Endothelial cell of umbilical vein (primary cell): Measurements from ENCODE around the gene NOXA1. TPM values are rescaled to one million over a fixed set of nuclear protein-coding genes. Genes with fewer than 3 reads are reported as not detected.
A peak's percentile ranks its signal among the peaks of the same experiment; 100 is the strongest.

Source experiments
- BruUV-seq: library from RNA; stranded (reverse); fragments of 400-500 nt; replicated peaks from 2 replicates; lab custom pipeline; 2021; lab: Mats Ljungman, UMichigan
- CTCF ChIA-PET: fragments of 300-600, 350-600 bp; sonication (Branson Sonifier 250); formaldehyde crosslinking; loops from one replicate; lab custom pipeline; 2021; ENCODE audit warnings: antibody characterized with exemption, inconsistent platforms; lab: Charles Lee
- POLR2A ChIA-PET: fragments of 300-600, 350-600 bp; sonication (Branson Sonifier 250); formaldehyde crosslinking; loops from one replicate; lab custom pipeline; 2021; ENCODE audit warnings: antibody characterized with exemption, inconsistent platforms; lab: Charles Lee
- DNase-seq: peaks from one replicate; pipeline ENCODE4 v3.0.0-alpha.2; 2011; ENCODE audit warnings: low read depth, low spot score
- FAIRE-seq: peaks from 2 replicates; lab custom pipeline; 2011; peaks lifted over from hg19 to GRCh38; lab: Jason Lieb, UNC
- H2AFZ ChIP-seq: 2 replicates; pipeline ENCODE4 v1.6.0; 2012; ENCODE audit warnings: low read depth, low read length, control low read depth, inconsistent platforms
- H3K27ac ChIP-seq: 2 replicates; pipeline ENCODE4 v1.5.1; 2011; ENCODE audit warnings: low read depth, mild to moderate bottlenecking, control low read depth, low read length, moderate library complexity; ENCODE audit not compliant: insufficient read depth
- H3K27me3 ChIP-seq, 2 experiments: 2 replicates each; pipeline versions ENCODE4 v1.6.0 to v1.6.1; 2011; ENCODE audit warnings: low read length in 2 of 2, mixed read lengths in 1 of 2; ENCODE audit not compliant: control insufficient read depth in 2 of 2, insufficient read depth in 2 of 2
- H3K36me3 ChIP-seq, 2 experiments: 2 replicates in 1 of 2; 3 replicates in 1 of 2; pipeline ENCODE4 v1.5.1; 2011; ENCODE audit warnings: low read length in 2 of 2, mild to moderate bottlenecking in 1 of 2, moderate library complexity in 1 of 2; ENCODE audit not compliant: control insufficient read depth in 2 of 2, insufficient read depth in 2 of 2; ENCODE audit errors: extremely low read depth in 1 of 2
- H3K4me1 ChIP-seq: 3 replicates; pipeline ENCODE4 v1.5.1; 2011; ENCODE audit warnings: mild to moderate bottlenecking, low read length; ENCODE audit not compliant: control insufficient read depth, insufficient read depth; ENCODE audit errors: extremely low read depth
- H3K4me2 ChIP-seq: 2 replicates; pipeline ENCODE4 v1.6.1; 2011; ENCODE audit warnings: low read length, control low read depth, mixed read lengths; ENCODE audit not compliant: insufficient read depth
- H3K4me3 ChIP-seq, 3 experiments: fragments of 200-600 bp in 1 of 3; sonication (generic), shearing (Covaris generic) in 1 of 3; replicated peaks in 1 of 3; 2 replicates each; pipeline ENCODE4 v1.5.1; 2011 to 2016; ENCODE audit warnings: control low read depth in 3 of 3, low read length in 3 of 3, mild to moderate bottlenecking in 2 of 3, inconsistent platforms in 1 of 3, low read depth in 1 of 3, moderate library complexity in 1 of 3; ENCODE audit not compliant: insufficient read depth in 1 of 3
- H3K79me2 ChIP-seq: 2 replicates; pipeline ENCODE4 v1.6.0; 2012; ENCODE audit warnings: low read length, inconsistent platforms; ENCODE audit not compliant: control insufficient read depth, insufficient read depth
- H3K9ac ChIP-seq: replicated peaks from 2 replicates; pipeline ENCODE3; 2011; ENCODE audit warnings: low read length, control low read depth; ENCODE audit not compliant: insufficient read depth; ENCODE audit errors: extremely low read depth
- H3K9me1 ChIP-seq: replicated peaks from 3 replicates; pipeline ENCODE4 v1.6.0; 2011; ENCODE audit warnings: mild to moderate bottlenecking, low read length; ENCODE audit not compliant: control insufficient read depth, insufficient read depth; ENCODE audit errors: extremely low read depth
- H3K9me3 ChIP-seq: replicated peaks from 2 replicates; pipeline ENCODE4 v1.5.1; 2012; ENCODE audit warnings: low read length, inconsistent platforms; ENCODE audit not compliant: control insufficient read depth, insufficient read depth
- H4K20me1 ChIP-seq: replicated peaks from 2 replicates; pipeline ENCODE3; 2011; ENCODE audit warnings: mild to moderate bottlenecking, low read length; ENCODE audit not compliant: control insufficient read depth, insufficient read depth; ENCODE audit errors: extremely low read depth
- EZH2 ChIP-seq: IDR thresholded peaks from 2 replicates; pipeline ENCODE4 v1.6.1; 2012; ENCODE audit warnings: borderline replicate concordance, low read depth, mild to moderate bottlenecking, moderate library complexity, low read length, inconsistent platforms; ENCODE audit not compliant: severe bottlenecking
- FOS ChIP-seq: IDR thresholded peaks from 2 replicates; pipeline ENCODE4 v1.6.1; 2011; ENCODE audit warnings: mild to moderate bottlenecking, low read length, moderate library complexity, borderline replicate concordance; ENCODE audit not compliant: insufficient read depth
- GATA2 ChIP-seq: IDR thresholded peaks from 2 replicates; pipeline ENCODE4 v1.7.0; 2011; ENCODE audit warnings: low read depth, mild to moderate bottlenecking, moderate library complexity, mixed read lengths, low read length; ENCODE audit not compliant: insufficient read length, insufficient read depth
- JUN ChIP-seq: IDR thresholded peaks from 2 replicates; pipeline ENCODE4 v1.6.1; 2011; ENCODE audit warnings: borderline replicate concordance, low read depth; ENCODE audit not compliant: insufficient read length, insufficient read depth
- MAX ChIP-seq: IDR thresholded peaks from 2 replicates; pipeline ENCODE4 v1.6.1; 2011; ENCODE audit not compliant: insufficient read depth, insufficient read length
- MYC ChIP-seq: IDR thresholded peaks from one replicate; pipeline ENCODE4 v1.6.1; 2011; ENCODE audit warnings: mild to moderate bottlenecking, low read depth, low read length
- POLR2A ChIP-seq: IDR thresholded peaks from 2 replicates; pipeline ENCODE4 v1.6.1; 2012; ENCODE audit warnings: low read depth, mild to moderate bottlenecking, control low read depth, low read length
- POLR2AphosphoS5 ChIP-seq: IDR thresholded peaks from 2 replicates; pipeline ENCODE4 v1.6.1; 2012; ENCODE audit warnings: low read depth, mild to moderate bottlenecking, control low read depth, low read length, moderate library complexity; ENCODE audit not compliant: insufficient read depth
- dilution Hi-C: fragments of 300-500 bp; cut with MboI; formaldehyde crosslinking; loops from one replicate; pipeline ENCODE4 v1.15.0; 2019; ENCODE audit warnings: low sequenced_read_pairs; ENCODE audit not compliant: extremely low pct_ligation_motif_present
- intact Hi-C: fragments of 100-400 bp; cut with micrococcal nuclease; formaldehyde crosslinking; loops from one replicate; pipeline ENCODE4 v1.10.0; 2022
- polyA plus RNA-seq, 4 experiments: library from polyadenylated mRNA; depleted of rRNA in 3 of 4; stranded (reverse) in 3 of 4; unstranded in 1 of 4; fragments of >200 nt; gene quantifications; 2 replicates each; pipeline versions ENCODE4 v1.2.1 to v1.2.3, GENCODE V29; 2011 to 2012; ENCODE audit warnings: missing spikeins in 1 of 4
- total RNA-seq: library from RNA; stranded (reverse); gene quantifications from 2 replicates; pipeline ENCODE4 v1.2.3, GENCODE V29; 2021
- TF ChIP-seq, protein P1 (sequence below), 2 donors: IDR thresholded peaks; 1 replicate in 1 of 2; 2 replicates in 1 of 2; pipeline ENCODE4 v1.5.1; 2011; ENCODE audit warnings: low read length in 2 of 2, mild to moderate bottlenecking in 2 of 2, moderate library complexity in 2 of 2, control low read depth in 1 of 2, inconsistent platforms in 1 of 2, low read depth in 1 of 2; ENCODE audit not compliant: insufficient read depth in 1 of 2; ENCODE audit errors: extremely low read depth in 1 of 2

The NOXA1 gene
- total and polyA plus RNA-seq, 2 donors (not counting 3 experiments of a cell fraction or from before 2014, with no cell fraction given): 0.40 to 0.91 TPM

DNA sequence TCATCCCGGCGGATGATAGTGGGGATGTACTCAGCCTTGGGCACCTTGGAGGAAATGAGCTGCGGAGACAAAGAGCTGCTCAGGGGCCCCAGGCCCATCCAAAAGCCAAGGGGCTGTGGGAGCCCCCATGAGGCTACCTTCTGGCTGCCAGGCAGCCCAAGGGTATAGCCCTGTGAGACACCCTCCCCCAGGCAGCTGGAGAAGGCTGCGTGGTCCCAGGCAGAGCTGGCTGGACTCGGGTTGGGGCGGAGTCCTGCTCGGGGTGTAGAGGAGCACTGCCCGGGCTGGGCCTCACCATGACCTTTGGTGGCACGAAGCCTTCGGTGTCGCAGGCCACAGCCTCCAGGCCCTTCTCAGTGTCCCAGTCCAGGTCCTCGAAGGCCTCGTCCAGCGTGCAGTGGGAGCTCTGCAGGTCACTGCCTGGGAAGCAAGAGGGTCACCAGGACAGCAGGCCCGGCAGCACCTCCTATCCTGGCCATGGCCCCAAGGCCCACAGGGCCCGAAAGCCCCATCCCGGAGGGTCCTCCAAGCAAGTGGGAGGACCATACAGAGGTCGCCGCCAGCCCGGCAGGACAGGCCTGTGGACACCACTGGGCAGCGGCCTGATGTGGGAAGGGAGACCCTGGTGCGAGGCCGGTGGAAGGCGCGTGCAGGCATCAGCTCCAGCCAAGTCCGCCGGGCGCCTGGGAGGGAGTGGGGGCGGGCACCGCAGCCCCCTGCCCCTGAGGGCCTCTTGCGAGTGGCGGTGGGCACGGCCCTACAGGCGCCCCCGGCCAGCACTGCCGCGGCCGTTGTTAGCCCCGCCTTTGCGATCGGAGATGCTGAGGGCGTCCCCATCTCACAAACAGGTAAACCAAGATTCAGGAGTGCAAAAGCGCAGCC, 29.8 kb downstream of the NOXA1 start:
- Histone ChIP-seq H2AFZ (no peak overlapping the region), H4K20me1 (no peaks in the 10 kb centered on the region), H3K4me3 (peak overlapping the region in 1 of 3 experiments; percentile 38), H3K4me2 (no peak overlapping the region), H3K79me2 (peaks cover 2% of the 10 kb centered on the region), H3K27ac (no peak overlapping the region), H3K9me1 (no peaks in the 10 kb centered on the region), H3K9ac (no peak overlapping the region), H3K36me3 (peaks cover 7 to 14% of the 10 kb centered on the region in 2 experiments), H3K4me1 (peaks cover 8% of the 10 kb centered on the region), H3K9me3 (no peaks in the 10 kb centered on the region), H3K27me3 (no peaks in the 10 kb centered on the region)
- ChIA-PET POLR2A (no interaction called here), CTCF (interaction anchor here (0.8 to 2.0 kb wide), 3 partner anchors 30 to 216 kb away, joined by 3 to 4 read pairs (median 3); partner anchors contain the start of genes EXD3 and NOXA1)
- TF ChIP-seq, protein P1, sequence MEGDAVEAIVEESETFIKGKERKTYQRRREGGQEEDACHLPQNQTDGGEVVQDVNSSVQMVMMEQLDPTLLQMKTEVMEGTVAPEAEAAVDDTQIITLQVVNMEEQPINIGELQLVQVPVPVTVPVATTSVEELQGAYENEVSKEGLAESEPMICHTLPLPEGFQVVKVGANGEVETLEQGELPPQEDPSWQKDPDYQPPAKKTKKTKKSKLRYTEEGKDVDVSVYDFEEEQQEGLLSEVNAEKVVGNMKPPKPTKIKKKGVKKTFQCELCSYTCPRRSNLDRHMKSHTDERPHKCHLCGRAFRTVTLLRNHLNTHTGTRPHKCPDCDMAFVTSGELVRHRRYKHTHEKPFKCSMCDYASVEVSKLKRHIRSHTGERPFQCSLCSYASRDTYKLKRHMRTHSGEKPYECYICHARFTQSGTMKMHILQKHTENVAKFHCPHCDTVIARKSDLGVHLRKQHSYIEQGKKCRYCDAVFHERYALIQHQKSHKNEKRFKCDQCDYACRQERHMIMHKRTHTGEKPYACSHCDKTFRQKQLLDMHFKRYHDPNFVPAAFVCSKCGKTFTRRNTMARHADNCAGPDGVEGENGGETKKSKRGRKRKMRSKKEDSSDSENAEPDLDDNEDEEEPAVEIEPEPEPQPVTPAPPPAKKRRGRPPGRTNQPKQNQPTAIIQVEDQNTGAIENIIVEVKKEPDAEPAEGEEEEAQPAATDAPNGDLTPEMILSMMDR (IDR thresholded peaks at IDR 0.05; ENCODE audit: extremely low read depth in 1 of 2, insufficient read depth in 1 of 2, low read depth in 1 of 2, low read length in 2 of 2): no peak
- no peak for TF ChIP-seq POLR2A
- no peak for TF ChIP-seq JUN
- no peak for TF ChIP-seq EZH2
- no peak for TF ChIP-seq POLR2AphosphoS5
- TF ChIP-seq MAX: no peak
- no peak for TF ChIP-seq MYC
- no peak for TF ChIP-seq FOS
- no peak for TF ChIP-seq GATA2
- dilution Hi-C loops (no loop called here), intact Hi-C loops (no loop called here)
- FAIRE-seq: no peak
- DNase-seq: no peak
- BruUV-seq: no TSS peak
